PFSK-1 (cell line): ENCODE results near the gene SND1.

ENCODE experiments used
- FOXP2 ChIP-seq: optimal IDR thresholded peaks from 2 replicates; pipeline ENCODE3; 2011; ENCODE audit warnings: borderline replicate concordance, control low read depth, inconsistent platforms; ENCODE audit not compliant: insufficient read depth; ENCODE audit errors: extremely low read length, extremely low read depth
- POLR2AphosphoS5 ChIP-seq: IDR thresholded peaks from 2 replicates; pipeline ENCODE4 v1.6.1; 2012; ENCODE audit warnings: low read depth, mild to moderate bottlenecking, control low read depth, low read length, moderate library complexity
- SIN3A ChIP-seq: IDR thresholded peaks from 2 replicates; pipeline ENCODE4 v1.6.1; 2012; ENCODE audit warnings: mild to moderate bottlenecking, low read length, moderate library complexity, borderline replicate concordance; ENCODE audit not compliant: insufficient read depth
- TAF1 ChIP-seq: IDR thresholded peaks from 2 replicates; pipeline ENCODE4 v1.6.1; 2012; ENCODE audit warnings: low read length, control low read depth, borderline replicate concordance; ENCODE audit not compliant: insufficient read depth
- TF ChIP-seq, protein P1 (sequence below), 2 experiments: IDR thresholded peaks; 2 replicates each; pipeline versions ENCODE4 v1.6.1 to v1.8.0; 2011 to 2012; ENCODE audit warnings: low read depth in 2 of 2, low read length in 2 of 2, control low read depth in 1 of 2, inconsistent platforms in 1 of 2, mild to moderate bottlenecking in 1 of 2, moderate library complexity in 1 of 2; ENCODE audit not compliant: insufficient read depth in 1 of 2

Gene SND1

DNA sequence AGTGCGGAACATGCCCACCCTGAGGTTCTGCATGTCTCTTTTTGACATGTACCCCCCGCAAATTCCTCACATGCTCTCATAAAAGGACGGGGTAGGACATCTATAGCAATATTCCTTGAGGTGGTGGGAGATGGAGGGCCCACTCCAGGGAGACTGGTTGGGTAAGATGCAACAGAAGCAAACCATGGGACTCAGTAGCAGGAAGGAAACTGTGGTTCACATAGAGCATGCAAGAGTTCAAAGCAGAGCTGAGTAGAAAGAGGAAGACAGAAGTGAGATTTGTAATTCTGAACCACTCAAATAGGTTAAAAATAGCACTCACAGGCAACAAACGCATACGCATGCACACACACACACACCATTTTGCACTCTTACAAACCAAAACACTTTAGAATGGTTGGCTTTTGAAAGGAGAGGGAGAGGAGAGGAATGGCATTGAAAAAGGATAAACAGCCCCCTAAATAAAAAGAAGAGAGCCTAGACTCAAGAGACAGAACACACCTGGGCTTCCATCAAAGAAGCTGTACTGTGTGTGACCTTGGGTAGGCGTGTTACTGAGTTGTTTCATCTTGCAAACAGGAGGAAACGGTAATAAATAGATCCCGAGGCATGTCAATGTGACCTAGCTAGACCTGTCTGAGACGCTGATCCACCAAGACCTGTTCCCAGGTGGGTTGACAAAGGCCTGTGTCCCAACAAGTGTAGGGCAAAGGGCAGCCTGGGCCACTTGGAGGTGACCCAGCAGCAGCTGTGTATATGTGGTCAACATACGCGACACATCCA, 456.8 kb downstream of the SND1 start:
- TF ChIP-seq SIN3A = no peak
- TF ChIP-seq POLR2AphosphoS5 = no peak
- no peak for TF ChIP-seq FOXP2
- TF ChIP-seq, protein P1, sequence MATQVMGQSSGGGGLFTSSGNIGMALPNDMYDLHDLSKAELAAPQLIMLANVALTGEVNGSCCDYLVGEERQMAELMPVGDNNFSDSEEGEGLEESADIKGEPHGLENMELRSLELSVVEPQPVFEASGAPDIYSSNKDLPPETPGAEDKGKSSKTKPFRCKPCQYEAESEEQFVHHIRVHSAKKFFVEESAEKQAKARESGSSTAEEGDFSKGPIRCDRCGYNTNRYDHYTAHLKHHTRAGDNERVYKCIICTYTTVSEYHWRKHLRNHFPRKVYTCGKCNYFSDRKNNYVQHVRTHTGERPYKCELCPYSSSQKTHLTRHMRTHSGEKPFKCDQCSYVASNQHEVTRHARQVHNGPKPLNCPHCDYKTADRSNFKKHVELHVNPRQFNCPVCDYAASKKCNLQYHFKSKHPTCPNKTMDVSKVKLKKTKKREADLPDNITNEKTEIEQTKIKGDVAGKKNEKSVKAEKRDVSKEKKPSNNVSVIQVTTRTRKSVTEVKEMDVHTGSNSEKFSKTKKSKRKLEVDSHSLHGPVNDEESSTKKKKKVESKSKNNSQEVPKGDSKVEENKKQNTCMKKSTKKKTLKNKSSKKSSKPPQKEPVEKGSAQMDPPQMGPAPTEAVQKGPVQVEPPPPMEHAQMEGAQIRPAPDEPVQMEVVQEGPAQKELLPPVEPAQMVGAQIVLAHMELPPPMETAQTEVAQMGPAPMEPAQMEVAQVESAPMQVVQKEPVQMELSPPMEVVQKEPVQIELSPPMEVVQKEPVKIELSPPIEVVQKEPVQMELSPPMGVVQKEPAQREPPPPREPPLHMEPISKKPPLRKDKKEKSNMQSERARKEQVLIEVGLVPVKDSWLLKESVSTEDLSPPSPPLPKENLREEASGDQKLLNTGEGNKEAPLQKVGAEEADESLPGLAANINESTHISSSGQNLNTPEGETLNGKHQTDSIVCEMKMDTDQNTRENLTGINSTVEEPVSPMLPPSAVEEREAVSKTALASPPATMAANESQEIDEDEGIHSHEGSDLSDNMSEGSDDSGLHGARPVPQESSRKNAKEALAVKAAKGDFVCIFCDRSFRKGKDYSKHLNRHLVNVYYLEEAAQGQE (IDR thresholded peaks at IDR 0.05; ENCODE audit: insufficient read depth in 1 of 2, low read depth in 2 of 2, low read length in 2 of 2) = no peak
- no peak for TF ChIP-seq TAF1

DNA sequence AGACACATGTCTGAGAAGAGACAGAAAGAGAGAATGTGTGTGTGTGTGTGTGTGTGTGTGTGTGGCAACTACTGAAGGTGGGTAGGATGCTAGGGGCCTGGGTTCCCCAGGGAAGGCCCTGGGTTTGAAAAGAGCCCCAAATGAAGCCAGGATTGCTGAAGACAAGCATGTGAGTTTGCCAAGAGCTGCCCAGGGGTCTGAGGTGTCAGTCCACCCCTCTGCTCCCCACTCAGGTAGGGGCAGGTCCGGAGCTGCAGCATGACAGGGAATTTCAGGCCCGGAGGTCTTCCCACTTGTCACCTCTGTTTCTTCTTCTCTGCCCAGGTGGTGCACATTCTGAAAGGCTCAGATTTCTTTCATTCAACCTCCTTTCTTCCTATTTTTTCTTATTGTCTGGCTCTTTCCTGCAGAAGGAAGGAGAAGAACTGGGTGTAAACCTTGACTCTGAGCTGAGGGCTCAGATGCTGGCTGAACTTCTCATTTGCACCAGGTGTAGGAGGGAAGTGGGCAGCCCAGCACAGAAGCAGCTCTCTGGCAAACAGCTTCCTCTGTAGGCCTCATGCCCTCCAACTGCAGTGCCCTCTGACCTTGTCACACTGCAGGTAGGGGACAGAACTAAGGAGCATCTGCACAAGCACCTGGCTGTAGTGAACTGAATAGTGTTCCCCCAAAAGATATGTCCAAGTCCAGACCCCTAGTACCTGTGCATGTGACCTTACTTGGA, 458.8 kb downstream of the SND1 start:
- TF ChIP-seq TAF1 (no peak), POLR2AphosphoS5 (no peak), FOXP2 (no peak), SIN3A (no peak)
- TF ChIP-seq, protein P1 (IDR thresholded peaks at IDR 0.05; ENCODE audit: insufficient read depth in 1 of 2, low read depth in 2 of 2, low read length in 2 of 2) = no peak

DNA sequence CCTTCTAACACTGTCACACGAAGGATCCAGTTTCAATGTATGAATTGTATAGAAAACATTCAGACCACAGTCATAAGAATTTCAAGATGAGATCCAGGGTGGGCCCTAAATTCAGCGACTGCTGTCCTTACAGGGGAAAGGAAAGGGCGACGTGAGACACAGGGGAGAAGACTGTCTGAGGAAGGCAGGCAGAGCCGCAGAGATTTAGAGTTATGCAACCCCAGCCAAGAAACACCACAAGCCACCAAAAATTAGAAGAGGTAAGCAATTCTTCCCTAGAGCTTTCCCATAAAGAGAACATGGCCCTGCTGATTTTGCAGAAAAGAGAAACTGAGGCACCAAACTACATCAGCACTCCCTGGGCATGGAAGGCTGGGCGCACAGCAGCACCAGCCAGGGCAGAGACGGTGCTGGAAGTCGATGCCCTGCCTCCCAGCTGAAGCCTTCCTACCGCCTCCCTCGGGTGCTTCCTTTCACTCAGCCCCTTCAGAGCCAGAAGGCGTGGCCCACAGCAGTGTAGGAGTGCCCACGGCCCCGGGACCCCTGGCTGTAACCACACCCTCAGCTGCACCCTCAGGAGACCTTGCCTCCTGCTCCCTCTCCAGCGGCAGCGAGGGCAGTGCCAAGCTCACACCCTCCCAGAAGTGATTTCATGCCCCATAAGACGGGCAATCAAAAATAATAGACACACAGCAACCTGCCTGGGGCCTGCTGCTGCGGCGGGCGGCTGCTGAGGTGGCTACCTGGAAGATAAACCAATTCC, 460.2 kb downstream of the SND1 start:
- TF ChIP-seq, protein P1 (IDR thresholded peaks at IDR 0.05; ENCODE audit: insufficient read depth in 1 of 2, low read depth in 2 of 2, low read length in 2 of 2) = no peak
- no peak for TF ChIP-seq SIN3A
- no peak for TF ChIP-seq FOXP2
- no peak for TF ChIP-seq POLR2AphosphoS5
- no peak for TF ChIP-seq TAF1

DNA sequence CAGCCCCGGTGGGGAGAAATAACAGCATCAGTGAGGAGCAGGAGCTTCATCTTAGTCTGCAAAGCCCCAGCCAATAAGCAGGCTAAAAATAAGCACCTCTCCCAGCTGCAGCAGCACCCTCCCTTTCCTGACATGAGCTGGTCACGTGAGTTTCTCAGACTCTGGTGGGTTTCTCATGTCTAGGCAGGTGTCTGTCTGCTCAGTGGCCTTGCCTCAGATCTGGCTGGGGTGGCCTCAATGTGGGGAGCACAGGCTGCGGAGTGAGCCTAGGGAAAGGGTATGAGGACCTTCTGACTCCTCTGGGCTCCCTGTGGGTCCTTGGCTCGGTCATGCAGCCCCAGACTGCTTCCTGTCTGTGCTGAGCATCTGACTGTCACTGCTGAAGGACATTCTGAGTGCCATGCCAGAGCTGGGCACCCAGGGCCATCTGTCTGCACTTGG, 460.8 kb downstream of the SND1 start:
- TF ChIP-seq SIN3A (no peak), FOXP2 (no peak), POLR2AphosphoS5 (no peak), TAF1 (no peak)
- TF ChIP-seq, protein P1 (IDR thresholded peaks at IDR 0.05; ENCODE audit: insufficient read depth in 1 of 2, low read depth in 2 of 2, low read length in 2 of 2) = no peak
